MV-4-11 (cell line): ENCODE data around the gene GPRC5D.

Source experiments
- DNase-seq: peaks from one replicate; lab custom pipeline; 2025; lab: John Stamatoyannopoulos, UW

Gene GPRC5D

GRCh38 chr12:12908252-12908651, 43.7 kb downstream of the GPRC5D start:
- no peak for DNase-seq

DNA sequence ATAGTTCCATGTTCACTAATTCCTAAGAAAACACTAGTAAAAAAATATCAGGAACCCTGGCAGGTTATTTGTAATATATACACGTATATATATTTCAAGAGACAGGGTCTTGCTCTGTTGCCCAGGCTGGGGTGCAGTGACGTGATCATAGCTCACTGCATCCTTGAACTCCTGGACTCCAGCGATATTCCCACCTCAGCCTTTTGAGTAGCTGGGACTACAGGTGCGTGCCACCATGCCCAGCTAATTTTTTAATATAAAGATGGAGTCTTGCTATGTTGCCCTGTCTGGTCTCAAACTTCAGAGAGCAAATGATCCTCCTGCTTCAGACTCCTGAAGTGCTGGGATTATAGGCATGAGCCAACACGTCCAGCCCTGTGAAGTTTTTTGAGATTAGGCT, 44.4 kb downstream of the GPRC5D start:
- no peak for DNase-seq

- no peak for DNase-seq
Observed at GRCh38 chr12:12903642-12904609, 48.0 kb downstream of the GPRC5D start.

- DNase-seq, result no peak
Observed at GRCh38 chr12:12902036-12902435, 49.9 kb downstream of the GPRC5D start.

GRCh38 chr12:12901158-12901791, 50.7 kb downstream of the GPRC5D start:
- peak; percentile 65 for DNase-seq

DNA sequence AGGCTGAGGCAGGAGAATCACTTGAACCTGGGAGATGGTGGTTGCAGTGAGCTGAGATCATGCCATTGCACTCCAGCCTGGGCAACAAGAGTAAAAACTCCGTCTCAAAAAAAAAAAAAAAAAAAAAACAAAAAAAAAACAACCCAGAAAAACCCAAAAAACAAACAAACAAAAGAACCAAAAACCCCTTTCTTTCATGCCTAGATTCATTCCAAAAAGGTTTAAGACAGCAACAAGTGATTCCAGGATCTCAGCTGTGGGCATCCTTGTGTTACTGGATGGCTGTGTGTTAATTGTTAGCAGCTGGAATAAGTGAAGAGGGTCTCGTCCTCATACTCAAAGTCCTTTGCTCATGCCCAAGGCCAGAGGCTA, 51.2 kb downstream of the GPRC5D start:
- DNase-seq, result no peak

- no peak for DNase-seq
Observed at GRCh38 chr12:12899530-12900380, 52.2 kb downstream of the GPRC5D start.

DNA sequence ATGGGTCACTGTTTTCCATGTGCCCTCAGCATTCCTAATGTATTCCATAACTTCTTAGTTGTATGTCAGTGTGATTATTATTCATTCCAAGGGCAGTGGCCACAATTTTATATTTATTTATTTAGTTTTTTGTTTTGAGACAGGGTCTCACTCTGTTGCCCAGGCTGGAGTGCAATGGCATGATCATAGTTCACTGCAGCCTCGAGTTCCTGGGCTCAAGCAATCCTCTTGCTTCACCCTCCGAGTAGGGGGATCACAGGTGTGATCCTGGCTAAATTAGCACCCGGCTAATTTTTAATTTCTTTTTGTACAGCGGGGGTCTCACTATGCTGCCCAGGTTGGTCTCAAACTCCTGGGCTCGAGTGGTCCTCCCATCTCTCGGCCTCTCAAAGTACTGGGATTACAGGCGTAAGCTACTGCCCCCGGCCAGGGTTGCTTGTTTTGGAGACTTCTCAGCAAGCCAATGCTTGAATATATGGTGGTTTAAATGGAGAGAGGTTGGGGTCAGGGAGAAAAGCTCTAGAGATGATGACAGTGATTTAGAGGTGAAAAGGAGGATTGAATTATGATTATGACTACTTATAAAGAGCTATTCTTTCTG, 53.0 kb downstream of the GPRC5D start:
- DNase-seq, result no peak

GRCh38 chr12:12898136-12898717, 53.7 kb downstream of the GPRC5D start:
- DNase-seq, result no peak

DNA sequence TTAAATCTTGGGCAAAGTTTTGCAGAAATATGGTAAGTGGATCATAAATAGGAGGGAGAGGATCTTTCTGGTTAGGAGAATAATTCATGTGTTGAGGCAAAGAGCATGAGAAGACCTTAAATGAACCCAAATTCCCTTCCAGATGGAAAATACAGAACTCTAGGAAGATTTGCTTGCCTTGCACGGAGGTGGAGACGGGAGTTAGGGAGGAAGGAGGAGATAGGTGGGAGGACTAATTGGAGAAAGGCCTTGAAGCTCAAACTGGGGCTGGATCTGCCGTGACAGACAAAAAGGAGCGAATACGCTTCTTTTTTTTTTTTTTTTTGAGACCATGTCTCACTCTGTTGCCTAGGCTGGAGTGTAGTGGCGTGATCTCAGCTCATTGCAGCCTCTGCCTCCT, 54.7 kb downstream of the GPRC5D start:
- DNase-seq, result no peak

GRCh38 chr12:12896260-12896659, 55.7 kb downstream of the GPRC5D start:
- DNase-seq, result no peak

DNA sequence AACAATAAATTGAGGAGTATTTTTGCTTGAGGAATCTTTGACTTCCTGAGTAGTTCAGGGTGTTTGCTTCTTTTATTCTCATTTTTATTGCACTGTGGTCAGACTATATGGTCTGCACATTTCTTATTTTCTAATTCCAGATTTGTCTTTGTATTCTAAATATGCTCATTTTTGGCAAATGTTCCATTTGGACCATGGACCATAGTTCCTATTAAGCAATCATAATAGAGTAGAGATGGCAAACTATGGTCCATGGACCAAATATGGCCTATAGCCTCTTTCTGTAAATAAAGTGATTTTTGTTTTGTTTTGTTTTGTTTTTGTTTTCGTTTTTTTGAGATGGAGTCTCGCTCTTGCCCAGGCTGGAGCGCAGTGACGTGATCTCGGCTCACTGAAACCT, 58.5 kb downstream of the GPRC5D start:
- DNase-seq, result no peak

DNA sequence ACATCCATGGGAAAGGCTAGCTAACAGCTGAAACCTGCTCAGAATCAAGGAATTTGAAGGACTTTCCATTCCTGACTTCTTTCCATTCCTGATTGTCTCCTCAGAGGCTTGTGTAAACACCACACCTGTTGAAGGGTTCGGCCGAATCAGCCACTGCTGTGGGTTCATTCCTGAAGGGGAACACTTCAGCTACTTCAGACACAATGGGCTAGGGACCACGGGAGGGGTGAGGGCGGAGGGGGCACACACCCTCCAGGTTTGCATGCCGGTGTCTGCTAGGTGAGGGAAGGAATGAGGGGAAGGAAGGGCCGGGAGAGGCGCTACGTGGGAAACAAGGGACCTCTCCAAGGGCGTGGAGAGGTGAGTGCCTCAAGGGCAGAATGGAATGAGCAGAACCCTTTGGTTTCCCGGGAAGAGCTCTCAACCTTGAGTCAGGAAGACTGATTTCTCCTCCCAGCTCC, 59.3 kb downstream of the GPRC5D start:
- DNase-seq, result no peak

DNA sequence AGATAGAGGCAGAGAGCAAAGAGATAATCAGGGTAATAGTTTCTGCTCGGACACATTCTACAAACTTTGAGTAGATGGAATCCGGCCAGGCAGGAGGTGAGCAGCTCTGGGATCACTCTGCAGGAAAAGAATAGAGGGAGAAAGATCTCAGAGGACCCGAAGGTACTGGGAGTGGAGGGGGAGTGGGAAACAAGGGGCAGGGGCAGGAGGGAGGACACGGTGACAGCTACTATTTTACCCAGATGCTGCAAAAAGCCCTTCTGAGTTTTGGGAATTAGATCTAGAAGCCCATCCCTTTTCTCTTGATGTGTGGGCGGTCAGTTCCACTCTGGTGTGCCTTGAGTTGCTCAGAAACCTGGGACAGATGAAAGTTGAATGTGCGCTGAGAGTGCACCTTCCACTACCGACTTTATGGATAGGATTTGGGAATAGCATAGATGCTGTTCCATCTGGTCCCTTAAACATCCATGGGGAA, 60.1 kb downstream of the GPRC5D start:
- no peak for DNase-seq

GRCh38 chr12:12891080-12891880, 60.7 kb downstream of the GPRC5D start, which contains the start of gene GPRC5A:
Gene GPRC5A, plus strand, starts transcription at chr12:12891562. Its CDS starts 16,688 bp downstream, at chr12:12908250.
- DNase-seq, result peak; percentile 13
